NOMO-1 treated with DMSO at 0.1 percent for 48 hours (cell line): ENCODE data around the gene TUBB1.
"Not testable (repeated sequence)": the region's sequence is repeated elsewhere in the genome, so short reads cannot be mapped to it uniquely, and the experiment has no call there.

Experiments
- DNase-seq: peaks from one replicate; lab custom pipeline; 2025; ENCODE audit not compliant: unreplicated experiment; lab: John Stamatoyannopoulos, UW

TUBB1 gene

DNA sequence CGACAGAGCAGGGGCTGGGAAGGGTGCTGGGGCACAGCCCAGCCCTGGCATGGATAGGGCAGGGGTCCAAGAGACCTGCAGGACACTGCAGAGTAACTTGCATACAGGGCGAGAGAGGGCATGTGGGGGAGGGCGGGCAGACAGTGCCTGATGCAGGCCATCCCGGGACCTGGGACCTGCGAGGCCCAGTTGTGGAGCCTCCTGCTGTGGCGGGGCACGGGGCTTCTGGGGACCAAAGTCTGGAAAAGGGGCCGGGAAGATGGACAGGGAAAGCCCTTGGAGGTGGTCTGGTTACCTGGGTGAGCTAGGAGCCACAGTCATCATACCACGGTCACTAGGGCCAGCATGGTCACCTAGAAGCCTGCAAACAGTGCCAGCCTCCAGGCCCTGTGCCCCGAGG, 412 bp upstream of the TUBB1 start:
- DNase-seq: no peak

- DNase-seq: no peak
Measured at GRCh38 chr20:59020938-59021551, 1.8 kb downstream of the TUBB1 start.

DNA sequence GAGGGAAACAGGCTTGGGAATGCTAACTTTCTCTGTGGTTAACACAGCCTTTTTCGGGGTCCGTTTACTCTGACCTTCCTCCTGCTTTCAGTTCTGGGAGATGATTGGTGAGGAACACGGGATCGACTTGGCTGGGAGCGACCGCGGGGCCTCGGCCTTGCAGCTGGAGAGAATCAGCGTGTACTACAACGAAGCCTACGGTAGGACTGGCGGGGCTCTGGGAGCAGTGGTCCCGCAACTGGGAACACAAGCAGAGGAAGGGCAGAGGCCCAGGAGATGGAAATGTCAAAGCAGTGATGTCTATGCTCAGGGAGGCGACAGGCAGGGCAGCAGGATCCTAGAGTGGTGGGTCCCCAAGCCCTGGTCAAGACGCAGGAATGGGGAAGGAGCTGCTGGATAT, 3.5 kb downstream of the TUBB1 start:
- no peak for DNase-seq

DNA sequence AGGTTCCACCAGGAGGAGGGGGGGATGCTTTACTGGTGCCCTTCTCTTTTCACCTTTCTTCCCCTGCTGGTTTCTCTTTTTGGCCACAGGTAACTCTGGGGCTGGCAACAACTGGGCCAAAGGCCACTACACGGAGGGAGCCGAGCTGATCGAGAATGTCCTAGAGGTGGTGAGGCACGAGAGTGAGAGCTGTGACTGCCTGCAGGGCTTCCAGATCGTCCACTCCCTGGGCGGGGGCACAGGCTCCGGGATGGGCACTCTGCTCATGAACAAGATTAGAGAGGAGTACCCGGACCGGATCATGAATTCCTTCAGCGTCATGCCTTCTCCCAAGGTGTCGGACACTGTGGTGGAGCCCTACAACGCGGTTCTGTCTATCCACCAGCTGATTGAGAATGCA, 4.4 kb downstream of the TUBB1 start:
- no peak for DNase-seq

GRCh38 chr20:59024111-59024530, 4.9 kb downstream of the TUBB1 start:
- no peak for DNase-seq

DNA sequence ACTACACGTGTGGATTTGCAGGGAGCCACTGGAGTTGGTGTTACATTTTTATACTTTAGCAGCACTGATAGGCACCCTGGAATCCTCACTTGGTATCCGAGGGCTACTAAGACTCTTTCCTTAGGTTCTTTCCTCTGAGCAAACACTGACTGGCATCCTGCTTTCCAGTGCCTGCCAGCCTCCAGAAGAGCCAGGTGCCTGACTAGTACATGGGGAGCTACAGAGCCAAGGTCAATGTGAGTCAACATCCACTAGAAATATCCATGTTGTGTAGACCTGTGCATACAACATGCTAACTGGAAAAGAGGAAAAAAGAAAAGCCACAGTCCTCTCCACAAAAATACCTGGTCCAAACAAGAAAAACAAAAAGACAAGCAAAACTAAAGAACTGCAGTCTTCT, 5.9 kb downstream of the TUBB1 start:
- no peak for DNase-seq

DNA sequence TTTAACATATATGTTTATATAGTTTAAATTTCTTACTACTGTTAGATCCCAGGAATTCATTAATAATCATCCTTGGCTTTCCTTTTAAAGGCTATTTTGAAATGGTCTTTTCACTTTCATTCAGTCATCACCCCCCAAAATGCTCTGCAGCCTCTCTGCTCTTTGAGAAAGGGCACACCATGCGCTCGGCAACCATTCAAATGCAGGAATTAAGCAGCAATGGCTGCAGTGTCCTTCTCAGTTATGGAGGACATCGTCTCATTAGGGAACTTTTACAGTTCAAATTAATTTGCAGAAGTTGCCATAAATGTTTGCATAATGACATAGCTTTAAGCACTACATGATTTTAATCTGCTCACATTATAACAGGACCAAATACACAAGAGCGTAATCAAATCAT, 6.3 kb downstream of the TUBB1 start:
- no peak for DNase-seq

GRCh38 chr20:59026904-59027740, 7.9 kb downstream of the TUBB1 start:
- DNase-seq: no peak

GRCh38 chr20:59027741-59028320, 8.6 kb downstream of the TUBB1 start:
- DNase-seq: no peak

GRCh38 chr20:59028812-59029211, 9.6 kb downstream of the TUBB1 start:
- no peak for DNase-seq

- peak; percentile 17 for DNase-seq
Measured at GRCh38 chr20:59030911-59031563, 11.8 kb downstream of the TUBB1 start.

DNA sequence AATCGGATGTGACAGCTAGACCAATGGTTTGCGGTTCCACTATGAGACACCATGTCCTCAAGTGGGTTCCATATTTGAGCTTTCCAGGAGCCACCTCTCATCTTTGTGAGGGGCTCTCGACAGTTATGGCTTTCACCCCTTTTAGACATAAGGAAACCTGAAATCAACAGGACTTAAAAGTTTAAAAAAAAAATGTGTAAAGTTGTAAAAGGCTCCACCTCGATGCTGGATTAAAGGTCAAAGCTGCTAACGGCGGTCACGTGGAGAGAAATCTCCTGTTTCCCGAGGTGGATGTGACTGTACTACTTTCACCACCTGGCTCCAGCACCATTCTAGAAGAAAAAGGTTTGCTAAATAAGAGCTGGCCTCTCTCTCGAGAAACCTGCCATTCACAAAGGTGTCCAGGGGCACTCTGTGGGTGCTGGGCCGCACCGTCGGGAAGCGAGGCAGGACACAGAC, 12.4 kb downstream of the TUBB1 start:
- peak; percentile 12 for DNase-seq

- peak; percentile 97 for DNase-seq
Measured at GRCh38 chr20:59032023-59032712, 12.9 kb downstream of the TUBB1 start, which contains the start of gene ATP5F1E. TSS of gene ATP5F1E (minus strand) at chr20:59032335. CDS start at chr20:59032251, 84 bp downstream.

DNA sequence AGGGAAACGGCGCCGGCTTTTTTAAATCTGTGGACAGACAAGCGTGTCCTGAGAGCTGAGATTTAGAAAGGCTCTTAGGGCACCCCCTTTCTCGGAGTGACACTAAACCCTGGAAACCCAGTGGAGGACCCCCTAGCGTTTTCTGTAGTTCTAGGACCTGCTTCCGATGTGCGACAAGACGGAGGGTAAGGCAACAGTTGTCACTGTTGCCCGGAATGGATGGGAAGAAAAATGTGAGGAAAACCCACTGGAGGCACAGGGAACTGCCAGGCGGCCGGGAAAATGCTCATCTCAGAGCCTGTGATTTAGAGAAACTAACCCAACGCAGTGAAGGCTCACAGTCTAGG, 13.5 kb downstream of the TUBB1 start:
- no peak for DNase-seq

DNA sequence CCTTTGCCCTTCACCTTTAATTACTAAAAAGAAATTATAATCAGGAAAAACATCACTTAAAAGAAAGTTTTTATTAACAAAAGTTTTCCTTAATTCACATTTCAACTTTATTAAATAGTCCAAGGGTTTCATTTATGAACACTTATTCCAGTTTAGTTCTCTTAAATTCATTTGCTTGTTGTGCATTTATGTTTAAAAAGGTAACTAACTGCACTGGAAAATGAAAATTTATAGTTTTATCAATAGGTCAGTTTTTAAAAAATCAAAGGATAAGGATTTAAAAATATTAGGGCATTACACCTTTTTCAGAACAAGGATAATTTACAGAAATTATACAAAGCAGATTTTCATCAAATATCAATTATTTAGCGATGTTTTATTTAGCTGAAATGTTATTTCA, 13.9 kb downstream of the TUBB1 start:
- DNase-seq: no peak

- no peak for DNase-seq
Measured at GRCh38 chr20:59033616-59034165, 14.5 kb downstream of the TUBB1 start.

GRCh38 chr20:59035381-59035780, 16.2 kb downstream of the TUBB1 start:
- DNase-seq: no peak

DNA sequence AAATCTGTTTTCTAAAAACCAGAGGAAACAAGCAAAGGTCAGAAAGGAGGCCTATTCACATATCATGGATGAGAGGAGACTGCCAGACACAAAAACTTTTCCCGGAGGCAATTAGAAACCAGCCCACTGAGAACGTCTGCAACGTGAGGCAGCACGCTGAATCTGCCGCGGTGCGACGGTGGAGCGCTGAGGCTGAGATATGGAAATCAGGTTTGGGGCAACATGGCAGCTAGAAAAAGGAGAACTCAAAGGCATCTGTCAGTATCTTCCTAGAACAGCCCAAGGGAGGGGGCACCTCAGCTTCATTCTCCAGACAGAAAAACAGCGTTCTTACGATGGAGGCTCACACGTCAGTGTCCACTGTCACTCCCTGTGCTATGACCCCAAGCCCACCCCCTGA, 18.2 kb downstream of the TUBB1 start:
- no peak for DNase-seq

GRCh38 chr20:59039233-59039632, 20.0 kb downstream of the TUBB1 start:
- DNase-seq: no peak

DNA sequence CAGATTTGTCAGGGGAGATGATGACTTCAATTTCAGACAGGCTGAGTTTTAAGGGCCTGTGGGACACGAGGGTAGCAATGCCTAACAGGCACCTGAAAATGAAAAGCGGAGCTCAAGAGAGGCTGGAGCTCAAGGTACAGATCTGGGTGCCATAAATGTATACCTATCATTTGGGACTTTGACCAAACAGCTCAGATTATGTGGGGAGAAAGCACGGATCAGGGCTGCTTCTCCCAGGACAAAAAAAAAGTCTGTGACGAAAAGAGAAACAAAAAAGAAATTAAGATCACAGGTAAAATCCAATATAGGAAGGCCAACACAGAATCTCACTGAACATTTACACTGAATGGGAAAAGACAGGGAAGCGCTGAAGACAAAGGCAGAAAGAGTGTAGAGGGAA, 21.4 kb downstream of the TUBB1 start:
- DNase-seq: no peak

- DNase-seq: not testable (repeated sequence)
Measured at GRCh38 chr20:59041487-59041886, 22.3 kb downstream of the TUBB1 start.
